Rectal smooth muscle tissue (tissue), 1 donor: Measurements from ENCODE around the gene KLHL25.

Experiments used
- H3K27ac ChIP-seq: one replicate; pipeline ENCODE4 v1.7.0; 2013; ENCODE audit warnings: low read depth, low read length, inconsistent platforms
- H3K27me3 ChIP-seq: one replicate; pipeline ENCODE4 v1.7.0; 2013; ENCODE audit warnings: low read length; ENCODE audit not compliant: control insufficient read depth, insufficient read depth
- H3K36me3 ChIP-seq: one replicate; pipeline ENCODE4 v1.7.0; 2013; ENCODE audit warnings: low read length; ENCODE audit not compliant: control insufficient read depth, insufficient read depth
- H3K4me1 ChIP-seq: one replicate; pipeline ENCODE4 v1.7.0; 2013; ENCODE audit warnings: low read length; ENCODE audit not compliant: control insufficient read depth, insufficient read depth
- H3K4me3 ChIP-seq: one replicate; pipeline ENCODE4 v1.7.0; 2013; ENCODE audit warnings: low read length
- H3K9ac ChIP-seq: one replicate; pipeline ENCODE4 v1.7.0; 2013; ENCODE audit warnings: low read length

KLHL25 gene

DNA sequence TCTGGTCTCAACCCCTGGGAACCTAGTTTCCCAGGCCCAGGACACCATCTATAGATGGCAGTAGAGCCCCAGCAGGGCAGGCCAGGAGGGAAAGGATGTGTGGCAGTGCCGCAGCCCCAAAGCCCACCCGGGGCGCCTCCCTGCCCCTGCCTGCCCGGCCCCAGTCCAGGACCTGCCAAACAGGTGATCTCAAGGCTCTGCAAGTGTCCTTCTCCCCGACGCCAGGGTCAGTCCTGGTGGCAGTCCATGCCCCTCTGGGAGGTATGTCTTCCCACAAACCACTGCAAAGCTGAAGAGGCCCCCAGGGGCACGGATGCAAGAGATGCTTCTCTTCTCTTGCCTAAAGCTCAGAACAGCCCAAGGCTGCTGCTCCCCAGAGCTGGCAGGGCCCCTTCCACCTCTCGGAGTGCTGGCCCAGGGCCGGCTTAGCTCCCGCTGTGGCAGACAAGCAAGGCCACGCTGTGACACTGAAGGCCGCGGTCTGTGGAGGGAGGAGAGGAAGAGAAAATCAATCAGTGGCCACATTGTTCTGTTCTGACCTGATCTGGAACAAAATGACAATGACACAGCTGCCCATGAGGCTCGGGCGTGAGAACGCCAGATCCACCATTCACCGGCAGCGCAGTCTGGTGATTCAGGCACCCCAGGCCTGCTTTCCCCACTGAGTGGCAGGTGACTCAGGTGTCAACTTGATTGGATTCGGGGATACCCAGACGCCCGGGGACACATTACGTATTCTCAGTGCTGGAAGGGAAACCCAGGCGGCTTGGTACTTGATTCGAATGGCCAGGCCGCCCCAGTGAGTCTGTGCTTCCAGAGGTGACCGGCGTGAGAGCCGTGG lies 34.0 kb downstream of the KLHL25 start:
- H3K9ac ChIP-seq, result no peak overlapping the region
- no peak overlapping the region for H3K4me3 ChIP-seq
- H3K27me3 ChIP-seq, result no peaks in the 10 kb centered on the region
- H3K4me1 ChIP-seq, result peaks cover 4% of the 10 kb centered on the region
- H3K36me3 ChIP-seq, result no peaks in the 10 kb centered on the region
- H3K27ac ChIP-seq, result no peak overlapping the region

DNA sequence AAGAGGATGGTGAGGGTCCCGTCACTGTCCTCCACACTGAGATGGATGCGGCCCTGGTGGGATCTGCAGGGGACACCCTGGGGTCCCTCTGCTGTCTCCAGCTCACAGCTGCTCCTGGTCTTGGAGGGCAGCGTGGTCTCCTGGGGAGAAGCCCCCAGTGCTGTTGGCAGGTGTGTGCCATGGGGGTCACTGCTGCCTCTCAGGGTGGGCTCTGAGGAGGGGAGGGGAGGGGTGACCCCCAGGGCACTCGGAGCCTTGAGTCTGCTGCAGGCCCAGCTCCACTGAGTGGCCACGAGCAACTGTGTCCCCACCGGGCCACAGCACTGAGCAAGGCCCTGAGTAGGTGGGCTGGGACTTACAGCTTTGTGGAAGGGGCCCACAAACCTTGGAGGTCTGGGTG lies 34.7 kb downstream of the KLHL25 start:
- H3K36me3 ChIP-seq, result no peaks in the 10 kb centered on the region
- H3K9ac ChIP-seq, result no peak overlapping the region
- no peaks in the 10 kb centered on the region for H3K27me3 ChIP-seq
- no peak overlapping the region for H3K27ac ChIP-seq
- H3K4me3 ChIP-seq, result no peak overlapping the region
- H3K4me1 ChIP-seq, result peaks cover 6% of the 10 kb centered on the region

DNA sequence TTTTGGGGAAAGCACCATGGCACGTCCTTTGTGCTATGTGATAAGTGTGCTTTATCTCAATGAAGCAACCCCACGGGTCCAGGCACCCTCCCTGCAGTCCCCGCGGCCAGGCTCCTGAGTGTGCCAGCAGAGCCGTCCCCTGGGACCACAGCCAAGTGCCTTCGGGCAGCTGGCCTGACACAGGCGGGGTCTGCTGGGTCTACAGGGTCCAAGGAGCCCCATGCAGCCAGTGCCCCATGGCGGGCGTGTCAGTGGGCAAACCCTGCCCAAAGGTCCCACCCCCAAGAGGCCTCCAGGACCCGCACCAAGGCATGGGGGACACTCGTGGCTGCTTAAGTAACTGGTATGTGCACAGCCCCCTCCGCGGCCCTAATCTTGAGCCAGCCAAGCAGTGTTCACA lies 35.3 kb downstream of the KLHL25 start:
- Histone ChIP-seq H3K4me1 (peaks cover 6% of the 10 kb centered on the region), H3K27ac (no peak overlapping the region), H3K36me3 (no peaks in the 10 kb centered on the region)

DNA sequence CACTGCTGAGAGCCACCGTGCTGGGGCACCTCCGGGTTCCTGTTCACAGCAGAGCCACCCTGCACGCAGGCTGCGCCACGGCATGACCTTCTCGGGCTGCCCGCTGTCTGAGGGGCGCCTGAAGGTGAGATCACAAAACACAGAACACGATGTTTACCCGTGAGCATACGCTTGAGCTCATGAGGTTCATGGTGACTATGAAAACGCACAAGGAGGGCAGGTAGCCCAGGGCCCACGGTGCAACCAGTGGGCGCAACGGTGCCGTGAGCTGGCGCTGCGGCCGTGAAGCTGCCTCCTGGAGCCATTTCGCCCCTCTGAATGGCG lies 36.1 kb downstream of the KLHL25 start:
- Histone ChIP-seq H3K4me1 (peaks cover 6% of the 10 kb centered on the region), H3K27me3 (no peaks in the 10 kb centered on the region), H3K9ac (no peak overlapping the region), H3K4me3 (no peak overlapping the region), H3K27ac (no peak overlapping the region), H3K36me3 (no peaks in the 10 kb centered on the region)

More for the DNA sequence above, 35.3 kb downstream of the KLHL25 start:
- H3K27me3 ChIP-seq, result no peaks in the 10 kb centered on the region
- H3K4me3 ChIP-seq, result no peak overlapping the region
- H3K9ac ChIP-seq, result no peak overlapping the region

DNA sequence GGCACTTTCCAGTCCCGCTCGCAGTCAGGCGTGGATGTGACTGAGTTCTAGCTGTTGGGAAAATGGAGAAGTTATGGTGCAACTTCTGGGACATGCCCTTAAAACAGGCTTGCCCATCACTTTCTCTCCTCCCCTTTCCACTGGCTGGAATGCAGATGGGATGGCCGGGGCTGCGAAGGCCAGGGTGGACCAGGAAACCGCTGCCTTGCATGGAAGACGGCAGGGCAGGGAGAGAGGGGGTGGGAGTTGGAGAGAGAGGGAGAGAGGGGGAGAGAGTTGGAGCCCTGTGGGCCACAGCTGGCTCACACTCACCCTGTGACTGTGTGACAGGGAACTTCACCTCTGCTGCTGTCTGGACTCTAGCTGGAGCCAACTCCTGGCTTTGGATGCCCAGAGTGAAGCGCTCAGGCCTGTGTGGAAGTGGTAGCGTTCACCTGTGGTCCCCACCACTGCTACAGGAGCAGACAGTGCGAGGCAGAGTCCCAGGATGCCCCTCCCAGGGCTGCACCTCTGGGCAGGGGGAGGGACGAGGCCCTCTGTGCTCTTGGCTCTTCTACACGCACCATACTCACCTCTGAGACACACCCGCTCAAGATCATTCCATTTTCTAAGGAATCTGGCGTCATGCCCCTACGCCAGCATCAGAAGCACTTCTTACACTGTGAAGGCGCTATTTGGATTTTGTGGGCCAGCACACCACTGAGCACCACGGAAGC lies 36.6 kb downstream of the KLHL25 start:
- Histone ChIP-seq H3K27ac (no peak overlapping the region), H3K36me3 (no peaks in the 10 kb centered on the region), H3K9ac (no peak overlapping the region), H3K27me3 (no peaks in the 10 kb centered on the region), H3K4me3 (no peak overlapping the region), H3K4me1 (peaks cover 6% of the 10 kb centered on the region)

DNA sequence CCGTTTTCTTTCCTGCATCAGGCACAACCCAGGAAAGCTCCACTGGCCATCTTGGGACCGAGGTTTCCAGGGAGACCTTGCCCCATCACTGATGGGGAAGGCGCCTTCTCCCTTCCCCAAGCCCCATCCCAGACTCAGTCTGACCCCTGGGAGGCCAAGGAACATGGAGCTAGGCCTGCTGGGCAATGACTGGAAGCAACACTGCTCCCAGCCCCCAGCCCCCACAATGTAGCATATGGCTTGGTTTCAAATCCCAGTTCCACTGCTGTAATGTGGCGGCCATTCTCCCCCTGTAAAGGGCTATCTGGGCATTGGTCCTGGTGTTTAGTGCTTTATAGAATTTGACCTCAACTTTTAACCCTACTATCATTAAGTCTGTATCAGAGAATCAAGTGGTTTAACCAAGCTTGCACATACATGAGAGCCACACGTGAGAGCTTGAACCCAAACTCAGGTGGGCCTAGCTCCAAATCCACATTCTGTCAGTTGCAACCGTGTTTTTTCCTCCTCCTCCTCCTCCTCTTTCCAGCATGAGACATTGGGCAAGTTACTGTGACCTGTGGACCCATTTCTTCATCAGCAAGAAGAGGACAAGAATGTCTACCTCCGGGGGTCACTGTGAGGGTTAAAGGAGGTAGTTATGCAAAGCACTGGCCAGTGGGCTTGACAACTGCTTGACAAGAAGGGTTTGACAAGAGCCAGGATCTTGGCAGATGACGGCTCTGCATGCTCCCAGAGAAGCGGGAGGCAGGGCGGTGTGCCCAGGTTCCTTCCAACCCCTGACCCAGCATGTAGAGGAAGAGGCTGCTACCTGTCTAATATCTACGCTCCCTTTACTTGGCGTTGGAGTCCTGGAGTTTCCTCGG lies 37.4 kb downstream of the KLHL25 start:
- no peaks in the 10 kb centered on the region for H3K27me3 ChIP-seq
- no peak overlapping the region for H3K4me3 ChIP-seq
- no peaks in the 10 kb centered on the region for H3K36me3 ChIP-seq
- no peak overlapping the region for H3K9ac ChIP-seq
- H3K4me1 ChIP-seq, result peaks cover 6% of the 10 kb centered on the region
- H3K27ac ChIP-seq, result no peak overlapping the region

DNA sequence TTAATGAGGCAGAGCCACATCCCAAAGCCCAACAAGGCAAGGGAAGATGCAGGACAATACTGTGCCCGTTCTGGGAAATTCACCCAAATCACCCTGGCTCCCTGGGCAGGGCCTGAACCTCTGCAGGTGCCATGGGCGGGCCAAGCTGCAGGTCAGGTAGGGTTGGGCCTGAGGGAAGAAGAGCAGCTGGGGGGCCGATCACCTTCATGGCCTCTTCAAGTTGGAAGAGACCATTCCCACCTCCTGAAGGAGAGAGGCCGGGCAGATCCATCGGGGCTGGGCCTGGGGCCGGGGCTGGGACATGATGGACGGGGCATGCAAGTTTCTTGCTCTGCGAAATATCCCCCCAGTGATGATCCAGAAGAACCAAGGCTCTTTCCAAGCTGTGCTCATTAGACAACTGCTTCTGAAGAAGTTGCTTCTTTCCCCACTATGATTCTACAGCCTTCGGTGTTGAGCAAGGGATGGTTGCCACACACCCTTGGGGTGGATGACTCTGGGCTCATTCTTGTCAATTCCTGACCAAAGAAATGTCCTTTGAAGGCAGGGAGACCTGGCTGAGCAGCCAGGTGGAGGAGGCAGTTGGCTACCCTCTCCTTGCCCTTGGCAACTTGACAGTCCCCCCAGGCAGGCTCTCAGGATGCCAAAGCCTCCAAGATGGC lies 38.2 kb downstream of the KLHL25 start:
- no peaks in the 10 kb centered on the region for H3K36me3 ChIP-seq
- no peaks in the 10 kb centered on the region for H3K27me3 ChIP-seq
- H3K4me1 ChIP-seq, result peaks cover 4% of the 10 kb centered on the region
- H3K4me3 ChIP-seq, result no peak overlapping the region
- no peak overlapping the region for H3K27ac ChIP-seq
- no peak overlapping the region for H3K9ac ChIP-seq

DNA sequence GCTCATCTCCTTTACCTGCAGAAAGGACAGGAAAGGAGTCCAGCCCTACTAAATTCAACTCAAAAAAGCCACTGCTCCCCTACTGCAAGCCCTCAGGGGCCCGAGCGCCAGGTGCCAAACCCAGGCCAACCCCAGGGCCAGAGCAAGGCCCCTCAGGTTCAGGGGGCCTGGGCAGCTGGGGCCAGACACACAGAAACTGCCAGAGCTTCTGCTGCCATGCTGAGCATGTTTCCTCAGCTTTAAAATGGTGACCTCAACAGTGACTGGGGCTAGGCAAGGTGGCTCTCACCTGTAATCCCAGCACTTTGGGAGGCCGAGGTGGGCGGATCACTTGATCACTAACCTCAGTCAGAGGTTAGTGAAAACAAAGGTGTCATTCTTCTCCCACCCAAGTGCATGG lies 38.8 kb downstream of the KLHL25 start:
- Histone ChIP-seq H3K36me3 (no peaks in the 10 kb centered on the region), H3K4me1 (peaks cover 5% of the 10 kb centered on the region), H3K27me3 (no peaks in the 10 kb centered on the region), H3K4me3 (no peak overlapping the region), H3K9ac (no peak overlapping the region), H3K27ac (no peak overlapping the region)

DNA sequence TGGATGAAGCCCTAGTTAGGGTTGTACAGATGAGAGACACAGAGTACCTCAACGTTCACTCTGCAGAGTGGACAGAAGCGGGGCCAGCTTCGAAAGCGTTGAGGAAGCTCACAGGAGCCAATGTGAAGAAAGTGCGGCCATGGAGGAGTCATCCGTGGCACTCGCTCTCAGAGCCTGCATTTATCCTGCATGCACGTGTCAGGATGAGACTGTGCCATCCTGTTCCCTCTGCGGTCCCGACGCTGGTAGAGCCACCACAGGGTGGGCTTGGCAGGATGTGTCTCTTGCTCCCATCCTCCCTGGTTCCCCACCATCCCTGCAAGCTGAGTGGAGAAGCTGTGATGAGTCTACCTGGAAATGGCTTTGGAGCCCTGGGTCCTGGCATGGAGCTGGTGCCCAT lies 39.3 kb downstream of the KLHL25 start:
- Histone ChIP-seq H3K4me3 (no peak overlapping the region), H3K27me3 (no peaks in the 10 kb centered on the region), H3K4me1 (peaks cover 9% of the 10 kb centered on the region), H3K36me3 (no peaks in the 10 kb centered on the region), H3K9ac (no peak overlapping the region), H3K27ac (no peak overlapping the region)

DNA sequence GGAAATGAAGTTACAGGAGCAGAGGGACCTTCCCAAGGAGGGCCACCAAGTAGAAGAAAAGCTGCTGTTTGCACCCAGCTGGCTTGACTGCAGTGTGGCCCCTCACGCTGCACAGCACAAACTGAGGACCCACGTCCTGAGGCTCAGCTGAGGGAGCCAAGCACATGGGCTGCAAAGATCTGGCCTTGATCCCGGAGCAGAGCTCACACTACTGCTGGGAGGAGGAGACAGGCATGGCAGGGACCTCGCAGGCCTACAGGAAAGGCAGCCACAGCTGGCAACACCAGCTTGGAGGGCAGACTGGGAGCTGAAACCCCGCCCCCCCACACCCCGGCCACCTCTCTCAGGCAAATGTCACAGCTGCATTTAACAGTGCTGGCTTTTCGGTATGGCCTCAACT lies 39.7 kb downstream of the KLHL25 start:
- Histone ChIP-seq H3K27me3 (no peaks in the 10 kb centered on the region), H3K9ac (no peak overlapping the region), H3K36me3 (no peaks in the 10 kb centered on the region), H3K4me3 (no peak overlapping the region), H3K27ac (no peak overlapping the region), H3K4me1 (peaks cover 10% of the 10 kb centered on the region)

DNA sequence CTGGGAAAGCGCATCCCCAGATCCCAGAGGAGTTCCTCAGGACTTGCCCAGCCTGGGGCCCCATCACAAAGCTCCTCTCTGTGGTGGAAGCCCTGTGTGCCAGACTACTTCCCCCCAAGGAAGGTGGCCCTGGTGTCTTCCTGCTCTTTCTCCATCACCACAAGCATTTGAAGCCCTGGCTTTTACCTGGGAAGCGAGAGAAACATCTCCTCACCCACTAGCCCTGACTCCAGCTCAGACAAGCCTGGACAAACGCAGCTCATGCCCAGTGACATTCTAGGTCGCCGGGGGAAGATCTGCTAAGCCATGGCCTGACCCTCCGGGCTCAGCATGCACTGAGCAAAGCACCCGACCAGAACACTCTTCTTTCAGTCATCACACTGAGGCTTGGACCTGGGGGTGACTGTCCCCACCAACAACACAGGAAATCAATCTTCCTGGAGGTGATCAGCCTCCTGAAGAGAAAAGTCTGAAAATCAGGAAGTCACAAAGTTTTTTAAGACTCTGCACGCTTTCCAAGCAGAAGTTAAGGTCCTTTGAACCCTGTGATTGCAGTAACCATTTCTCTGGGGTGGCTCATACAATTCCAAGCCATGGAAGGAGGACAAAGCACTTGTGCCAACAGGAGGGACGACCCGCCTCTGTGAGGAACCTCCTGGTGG lies 40.8 kb downstream of the KLHL25 start:
- Histone ChIP-seq H3K4me1 (peaks cover 10% of the 10 kb centered on the region), H3K36me3 (no peaks in the 10 kb centered on the region), H3K27me3 (no peaks in the 10 kb centered on the region), H3K4me3 (no peak overlapping the region), H3K9ac (no peak overlapping the region), H3K27ac (no peak overlapping the region)
